Activated naive CD8-positive, alpha-beta T cell treated with anti-CD3 and anti-CD28 coated beads for 36 hours (primary cell): Measurements from ENCODE around the gene ASPSCR1. TPM values are rescaled to one million over a fixed set of nuclear protein-coding genes. Genes with fewer than 3 reads are reported as not detected.
A peak's percentile ranks its signal among the peaks of the same experiment; 100 is the strongest.

Source experiments
- DNase-seq: peaks from one replicate; pipeline ENCODE4 v3.0.0; 2021
- H3K27ac Mint-ChIP-seq: one replicate; pipeline ENCODE4 v1.8.0; 2022; ENCODE audit warnings: mild to moderate bottlenecking, moderate library complexity, mixed read lengths
- H3K27me3 Mint-ChIP-seq: one replicate; pipeline ENCODE4 v1.8.0; 2022; ENCODE audit warnings: mild to moderate bottlenecking, mixed read lengths
- H3K36me3 Mint-ChIP-seq: one replicate; pipeline ENCODE4 v1.8.0; 2021; ENCODE audit warnings: mild to moderate bottlenecking, mixed read lengths
- H3K4me1 Mint-ChIP-seq: one replicate; pipeline ENCODE4 v1.8.0; 2021; ENCODE audit warnings: mixed read lengths
- H3K4me3 Mint-ChIP-seq: one replicate; pipeline ENCODE4 v1.8.0; 2022; ENCODE audit warnings: mild to moderate bottlenecking, moderate library complexity, mixed read lengths
- H3K9me3 Mint-ChIP-seq: one replicate; pipeline ENCODE4 v1.8.0; 2022; ENCODE audit warnings: mixed read lengths
- total RNA-seq, 2 experiments: library from RNA; stranded (reverse); gene quantifications; one replicate each; pipeline ENCODE4 v1.2.3, GENCODE V29; 2021

Gene ASPSCR1
- total RNA-seq, 2 experiments from 2014 or later = 21.7 to 22.5 TPM

DNA sequence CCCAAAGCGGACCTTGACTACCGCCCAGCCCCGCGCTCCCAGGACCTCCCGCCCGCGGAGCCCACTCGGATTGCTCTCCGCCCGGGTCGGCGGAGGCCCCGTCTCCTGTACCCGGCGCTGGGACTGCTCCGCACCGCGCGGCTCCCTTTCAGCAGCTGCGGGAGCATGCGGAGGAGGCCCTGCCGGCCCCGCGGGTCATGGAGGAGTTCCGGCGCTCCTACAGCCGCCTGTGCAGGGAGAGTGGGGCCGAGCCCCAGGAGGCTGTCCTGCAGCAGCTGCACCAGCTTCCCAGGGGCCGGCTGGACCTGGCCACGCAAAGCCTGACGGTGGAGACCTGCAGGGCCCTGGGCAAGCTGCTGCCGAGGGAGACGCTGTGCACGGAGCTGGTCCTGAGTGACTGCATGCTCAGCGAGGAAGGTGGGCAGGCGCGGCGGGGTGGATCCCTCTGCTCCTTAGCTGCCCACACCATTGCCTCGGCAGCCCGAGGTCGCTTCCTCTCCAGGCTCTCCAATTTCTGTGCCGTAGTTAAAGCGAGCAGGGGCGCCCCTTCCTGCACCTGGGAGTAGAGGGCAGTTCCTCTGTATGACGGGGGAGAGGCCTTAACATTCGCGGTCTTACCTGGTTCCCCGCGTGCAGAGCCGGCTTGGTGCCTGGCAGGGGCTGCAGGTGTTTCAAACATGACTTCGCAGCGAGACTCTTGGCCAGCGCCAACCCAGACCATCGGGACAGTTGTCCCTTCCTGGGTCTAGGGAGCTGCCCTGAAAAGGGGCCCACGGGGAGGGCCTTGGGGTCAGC is 46.2 kb downstream of the ASPSCR1 start:
- H3K9me3 Mint-ChIP-seq = no peaks in the 10 kb centered on the region
- no peak overlapping the region for H3K27ac Mint-ChIP-seq
- peak overlapping the region; percentile 82 for H3K4me3 Mint-ChIP-seq
- H3K4me1 Mint-ChIP-seq = peaks cover 11% of the 10 kb centered on the region
- no peaks in the 10 kb centered on the region for H3K27me3 Mint-ChIP-seq
- H3K36me3 Mint-ChIP-seq = peaks cover 1% of the 10 kb centered on the region
- peak; percentile 36 for DNase-seq

DNA sequence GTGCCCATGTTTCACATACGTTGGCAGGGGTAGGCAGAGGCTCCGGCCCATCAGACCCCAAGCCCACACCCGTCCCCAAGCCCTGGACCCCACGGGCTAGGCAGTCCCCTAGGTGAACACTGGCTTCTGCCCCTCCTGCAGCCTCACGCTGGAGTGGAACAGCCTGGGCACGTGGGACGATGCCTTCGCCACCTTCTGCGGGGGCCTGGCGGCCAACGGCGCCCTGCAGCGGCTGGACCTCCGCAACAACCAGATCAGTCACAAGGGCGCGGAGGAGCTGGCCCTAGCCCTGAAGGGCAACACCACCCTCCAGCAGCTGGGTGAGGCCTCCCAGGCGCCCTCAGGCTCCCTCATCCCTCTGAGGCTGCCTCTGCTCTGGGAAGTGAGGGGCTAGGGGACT is 47.4 kb downstream of the ASPSCR1 start:
- Mint-ChIP-seq H3K36me3 (peaks cover 1% of the 10 kb centered on the region), H3K9me3 (no peaks in the 10 kb centered on the region), H3K4me3 (no peak overlapping the region), H3K27ac (no peak overlapping the region), H3K27me3 (no peaks in the 10 kb centered on the region), H3K4me1 (peaks cover 13% of the 10 kb centered on the region)
- no peak for DNase-seq

DNA sequence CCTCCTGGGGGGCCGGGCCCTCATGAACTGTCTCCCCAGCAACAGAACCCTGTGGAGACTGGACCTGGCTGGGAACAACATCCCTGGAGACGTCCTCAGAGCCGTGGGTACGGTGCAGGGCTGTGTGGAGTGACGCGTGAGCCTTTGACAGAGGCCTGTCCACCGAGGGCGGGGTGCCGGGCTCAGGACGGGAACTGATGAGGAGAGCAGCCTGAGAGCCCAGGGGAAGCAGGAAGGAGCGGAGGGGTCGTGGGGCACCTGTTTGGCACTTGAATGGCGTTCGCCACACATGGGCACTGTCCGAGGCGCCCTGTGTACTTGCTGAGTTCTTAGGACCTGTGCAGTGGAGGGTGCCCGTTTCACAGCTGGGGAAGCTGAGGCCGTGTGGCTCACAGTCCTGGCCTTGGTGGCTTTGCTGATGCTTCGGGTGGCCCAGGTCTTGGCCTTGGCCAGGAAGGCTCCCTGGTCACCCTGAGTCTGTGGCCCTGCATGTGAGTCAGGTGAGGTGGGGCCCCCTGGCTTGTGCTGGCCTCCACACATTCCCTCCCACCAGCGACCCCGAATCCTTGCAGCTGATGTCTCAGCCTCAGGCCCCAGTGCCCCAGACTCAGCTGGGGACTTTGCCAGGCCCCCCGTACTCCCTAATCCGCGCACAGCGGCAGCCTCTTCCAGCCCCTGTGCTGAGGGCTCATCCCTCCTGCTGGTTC is 48.1 kb downstream of the ASPSCR1 start:
- Mint-ChIP-seq H3K27me3 (no peaks in the 10 kb centered on the region), H3K27ac (no peak overlapping the region), H3K4me3 (no peak overlapping the region)

DNA sequence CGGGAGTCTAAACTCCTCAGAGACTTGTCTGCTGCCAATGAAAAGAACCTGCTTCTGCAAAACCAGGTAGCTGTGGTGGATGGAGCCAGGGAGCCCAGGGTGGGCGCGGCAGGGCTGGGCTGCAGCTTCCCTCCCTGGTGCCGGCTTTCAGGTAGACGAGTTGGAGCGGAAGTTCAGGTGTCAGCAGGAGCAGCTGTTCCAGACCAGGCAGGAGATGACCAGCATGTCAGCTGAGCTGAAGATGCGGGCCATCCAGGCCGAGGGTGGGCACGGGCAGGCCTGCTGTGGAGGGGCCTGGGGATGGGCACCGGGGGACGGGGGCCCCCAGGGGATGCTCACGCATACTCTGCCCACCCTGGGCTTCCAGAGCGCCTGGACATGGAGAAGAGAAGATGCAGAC is 50.8 kb downstream of the ASPSCR1 start:
- DNase-seq = no peak
- Mint-ChIP-seq H3K27me3 (no peaks in the 10 kb centered on the region), H3K36me3 (peaks cover 1% of the 10 kb centered on the region), H3K4me3 (no peak overlapping the region), H3K4me1 (peaks cover 11% of the 10 kb centered on the region), H3K27ac (no peak overlapping the region), H3K9me3 (no peaks in the 10 kb centered on the region)

More for the DNA sequence above, 48.1 kb downstream of the ASPSCR1 start:
- Mint-ChIP-seq H3K36me3 (peaks cover 1% of the 10 kb centered on the region), H3K4me1 (peaks cover 14% of the 10 kb centered on the region), H3K9me3 (no peaks in the 10 kb centered on the region)
- no peak for DNase-seq

DNA sequence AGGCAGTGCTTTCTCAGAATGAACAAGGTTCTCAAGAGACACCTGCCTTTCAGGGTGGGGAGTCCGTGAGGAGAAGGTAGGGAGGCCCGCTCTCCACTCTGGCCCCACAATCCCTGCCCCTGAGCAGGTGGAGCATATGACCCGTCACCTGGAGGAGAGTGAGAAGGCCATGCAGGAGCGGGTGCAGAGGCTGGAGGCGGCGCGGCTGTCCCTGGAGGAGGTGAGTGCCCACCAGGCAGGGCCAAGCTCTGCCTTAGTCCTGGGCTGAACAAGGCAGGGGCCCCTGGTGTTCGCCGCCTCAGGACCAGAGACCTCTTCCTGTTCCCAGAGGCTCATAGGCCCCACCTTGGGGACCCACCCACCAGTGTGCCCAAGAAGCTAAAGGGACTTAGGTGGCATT is 51.5 kb downstream of the ASPSCR1 start:
- Mint-ChIP-seq H3K36me3 (peaks cover 1% of the 10 kb centered on the region), H3K27ac (no peak overlapping the region), H3K4me3 (no peak overlapping the region), H3K27me3 (no peaks in the 10 kb centered on the region), H3K4me1 (peaks cover 8% of the 10 kb centered on the region), H3K9me3 (no peaks in the 10 kb centered on the region)
- DNase-seq = no peak

DNA sequence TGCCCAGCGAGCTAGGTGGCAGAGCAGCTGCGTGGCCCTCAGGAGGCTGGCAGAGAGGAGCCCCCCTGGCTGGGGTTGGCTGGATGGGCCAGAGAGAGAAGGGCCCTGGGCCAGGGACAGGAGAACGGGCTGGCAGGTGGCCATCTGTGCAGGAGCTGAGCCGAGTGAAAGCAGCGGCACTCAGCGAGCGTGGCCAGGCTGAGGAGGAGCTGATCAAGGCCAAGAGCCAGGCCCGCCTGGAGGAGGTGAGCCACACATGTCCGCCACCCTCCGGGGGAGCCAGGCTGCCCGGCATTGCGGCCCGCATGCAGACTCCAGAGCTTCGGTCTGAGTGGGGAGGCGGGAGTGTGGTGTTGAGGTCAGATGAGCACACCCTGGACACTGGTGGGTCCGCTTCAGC is 52.0 kb downstream of the ASPSCR1 start:
- DNase-seq = no peak
- Mint-ChIP-seq H3K36me3 (peaks cover 1% of the 10 kb centered on the region), H3K27ac (no peak overlapping the region), H3K4me1 (peaks cover 5% of the 10 kb centered on the region), H3K4me3 (peak overlapping the region; percentile 40), H3K9me3 (no peaks in the 10 kb centered on the region), H3K27me3 (no peaks in the 10 kb centered on the region)

DNA sequence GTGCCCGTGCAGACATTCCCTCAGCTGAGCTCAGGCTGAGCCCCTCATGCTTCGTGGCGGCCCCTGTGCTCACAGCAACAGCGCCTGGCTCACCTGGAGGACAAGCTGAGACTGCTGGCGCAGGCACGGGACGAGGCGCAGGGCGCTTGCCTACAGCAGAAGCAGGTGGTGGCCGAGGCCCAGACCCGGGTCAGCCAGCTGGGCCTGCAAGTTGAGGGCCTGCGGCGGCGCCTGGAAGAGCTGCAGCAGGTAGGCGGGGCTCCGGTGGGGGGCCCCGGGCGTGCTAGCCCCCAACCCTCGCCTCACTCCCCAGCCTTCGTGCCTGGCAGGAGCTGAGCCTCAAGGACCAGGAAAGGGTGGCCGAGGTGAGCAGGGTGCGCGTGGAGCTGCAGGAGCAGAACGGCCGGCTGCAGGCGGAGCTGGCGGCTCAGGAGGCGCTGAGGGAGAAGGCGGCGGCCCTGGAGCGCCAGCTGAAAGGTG is 52.6 kb downstream of the ASPSCR1 start:
- Mint-ChIP-seq H3K27ac (no peak overlapping the region), H3K4me1 (peaks cover 5% of the 10 kb centered on the region)

DNA sequence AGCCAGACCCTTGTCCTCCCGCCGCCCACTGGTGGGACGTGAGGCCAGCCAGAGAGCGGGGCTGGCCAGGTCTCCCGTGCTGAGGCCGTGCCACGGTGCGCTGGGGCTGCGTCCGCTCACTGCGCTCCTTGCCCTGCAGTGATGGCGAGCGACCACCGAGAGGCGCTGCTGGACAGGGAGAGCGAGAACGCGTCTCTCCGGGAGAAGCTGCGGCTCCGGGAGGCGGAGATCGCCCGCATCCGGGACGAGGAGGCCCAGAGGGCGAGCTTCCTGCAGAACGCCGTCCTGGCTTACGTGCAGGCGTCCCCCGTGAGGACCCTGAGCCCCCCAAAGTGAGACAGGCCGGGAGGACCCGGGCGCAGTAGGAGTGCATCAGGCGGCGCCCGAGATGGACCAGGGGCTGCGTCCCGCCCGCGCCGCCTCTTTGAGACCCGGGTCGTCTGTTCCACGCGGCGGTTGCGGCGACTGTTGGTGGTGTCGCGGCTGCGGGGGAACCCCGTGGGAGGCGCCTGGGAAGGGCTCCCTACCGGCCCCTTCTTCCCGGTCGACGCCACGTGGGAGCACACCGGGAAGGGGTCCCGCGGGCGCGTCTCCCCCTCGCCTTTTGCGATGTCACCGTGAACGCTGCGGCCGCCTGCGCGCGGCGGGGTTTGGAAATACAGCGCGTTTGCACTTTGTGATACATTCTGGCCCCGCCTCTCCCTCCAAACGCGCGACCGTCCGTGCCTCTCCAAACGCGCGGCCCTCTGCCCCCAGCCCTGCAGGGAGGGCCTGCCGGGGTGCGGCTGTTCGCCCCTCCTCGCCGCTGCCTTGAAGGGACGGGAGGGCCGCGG is 53.3 kb downstream of the ASPSCR1 start:
- H3K4me3 Mint-ChIP-seq = peak overlapping the region; percentile 69
- DNase-seq = peak; percentile 88
- H3K27ac Mint-ChIP-seq = no peak overlapping the region
- H3K9me3 Mint-ChIP-seq = no peaks in the 10 kb centered on the region
- no peaks in the 10 kb centered on the region for H3K27me3 Mint-ChIP-seq
- H3K4me1 Mint-ChIP-seq = peaks cover 10% of the 10 kb centered on the region
- H3K36me3 Mint-ChIP-seq = no peaks in the 10 kb centered on the region

More for the DNA sequence above, 52.6 kb downstream of the ASPSCR1 start:
- H3K27me3 Mint-ChIP-seq = no peaks in the 10 kb centered on the region
- H3K9me3 Mint-ChIP-seq = no peaks in the 10 kb centered on the region
- H3K4me3 Mint-ChIP-seq = no peak overlapping the region
- no peak for DNase-seq
- peaks cover 1% of the 10 kb centered on the region for H3K36me3 Mint-ChIP-seq

DNA sequence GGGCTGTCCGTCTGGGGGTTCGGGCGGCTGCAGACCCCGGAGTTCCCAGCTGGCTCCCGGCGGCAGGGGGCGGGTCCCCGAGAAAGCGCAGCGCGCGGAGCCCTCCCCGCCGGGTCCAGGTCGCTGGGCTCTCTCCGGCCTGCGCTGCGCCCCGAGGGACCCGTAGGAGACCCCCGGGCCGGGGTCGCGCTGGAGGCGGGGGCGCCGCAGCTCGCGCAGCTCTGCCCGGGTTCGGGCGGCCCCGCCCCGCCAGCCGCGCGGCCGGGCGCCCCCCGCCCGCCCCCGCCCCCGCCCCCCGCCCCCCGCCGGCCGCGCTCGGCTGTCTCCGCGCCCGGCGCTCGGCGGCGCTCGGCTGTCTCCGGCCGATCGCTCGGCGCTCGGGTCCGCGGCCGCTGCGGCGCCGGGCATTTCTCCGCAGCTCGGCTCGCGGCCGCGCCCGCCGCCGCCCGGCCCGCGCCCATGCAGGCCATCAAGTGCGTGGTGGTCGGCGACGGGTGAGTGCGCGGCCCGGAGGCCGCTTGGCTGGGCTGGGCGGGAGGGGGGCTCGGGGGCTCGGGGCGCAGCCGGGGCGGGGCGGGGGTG is 54.0 kb downstream of the ASPSCR1 start, which contains the start of gene RAC3:
TSS of gene RAC3 (plus strand) at position 376 of the 582 bp plus-strand sequence. CDS start at position 460, 84 bp downstream.
- no peaks in the 10 kb centered on the region for H3K27me3 Mint-ChIP-seq
- H3K9me3 Mint-ChIP-seq = no peaks in the 10 kb centered on the region
- H3K27ac Mint-ChIP-seq = no peak within 1 kb of the TSS
- peaks cover 16% of the 10 kb centered on the region for H3K4me1 Mint-ChIP-seq
- H3K36me3 Mint-ChIP-seq = no peaks in the 10 kb centered on the region
- H3K4me3 Mint-ChIP-seq = peak within 1 kb of the TSS; percentile 69
- peak; percentile 46 for DNase-seq

DNA sequence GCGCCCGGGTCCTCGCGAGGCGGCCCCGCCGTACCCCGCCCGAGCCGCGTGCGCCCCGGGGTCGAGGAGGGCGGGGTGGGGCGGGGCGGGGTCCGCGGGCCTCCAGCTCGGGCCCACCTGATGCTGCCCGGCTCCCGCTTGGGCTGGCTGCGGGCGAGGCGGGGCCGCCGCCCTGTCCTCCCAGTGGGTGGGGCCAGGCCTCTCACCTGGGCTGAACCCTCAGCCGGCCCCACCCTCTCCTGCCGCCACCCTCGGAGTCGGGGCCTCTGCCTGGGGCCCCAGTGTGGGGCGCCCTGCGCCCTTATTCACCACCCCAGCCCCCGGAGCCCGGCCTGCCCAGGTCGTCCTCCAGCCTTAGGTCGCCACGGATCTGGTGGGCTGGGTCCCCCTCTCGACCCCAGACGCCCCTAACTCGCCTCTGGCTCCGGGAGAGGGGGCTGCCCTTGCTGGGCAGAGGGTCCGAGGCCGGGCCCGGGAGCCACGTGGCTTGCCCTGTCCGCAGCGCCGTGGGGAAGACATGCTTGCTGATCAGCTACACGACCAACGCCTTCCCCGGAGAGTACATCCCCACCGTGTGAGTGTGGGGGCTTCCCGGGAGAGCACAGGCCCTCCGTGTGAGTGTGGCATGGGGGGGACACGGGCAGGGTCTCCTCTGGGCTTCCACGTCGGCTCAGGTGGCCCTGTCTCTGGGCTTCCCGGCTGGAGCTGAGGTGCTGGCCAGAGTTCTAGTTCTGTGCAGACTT is 54.6 kb downstream of the ASPSCR1 start:
- peak; percentile 59 for DNase-seq
- H3K36me3 Mint-ChIP-seq = no peaks in the 10 kb centered on the region
- no peak overlapping the region for H3K27ac Mint-ChIP-seq
- H3K9me3 Mint-ChIP-seq = no peaks in the 10 kb centered on the region
- peak overlapping the region; percentile 34 for H3K4me3 Mint-ChIP-seq
- H3K27me3 Mint-ChIP-seq = no peaks in the 10 kb centered on the region
- H3K4me1 Mint-ChIP-seq = peaks cover 16% of the 10 kb centered on the region

DNA sequence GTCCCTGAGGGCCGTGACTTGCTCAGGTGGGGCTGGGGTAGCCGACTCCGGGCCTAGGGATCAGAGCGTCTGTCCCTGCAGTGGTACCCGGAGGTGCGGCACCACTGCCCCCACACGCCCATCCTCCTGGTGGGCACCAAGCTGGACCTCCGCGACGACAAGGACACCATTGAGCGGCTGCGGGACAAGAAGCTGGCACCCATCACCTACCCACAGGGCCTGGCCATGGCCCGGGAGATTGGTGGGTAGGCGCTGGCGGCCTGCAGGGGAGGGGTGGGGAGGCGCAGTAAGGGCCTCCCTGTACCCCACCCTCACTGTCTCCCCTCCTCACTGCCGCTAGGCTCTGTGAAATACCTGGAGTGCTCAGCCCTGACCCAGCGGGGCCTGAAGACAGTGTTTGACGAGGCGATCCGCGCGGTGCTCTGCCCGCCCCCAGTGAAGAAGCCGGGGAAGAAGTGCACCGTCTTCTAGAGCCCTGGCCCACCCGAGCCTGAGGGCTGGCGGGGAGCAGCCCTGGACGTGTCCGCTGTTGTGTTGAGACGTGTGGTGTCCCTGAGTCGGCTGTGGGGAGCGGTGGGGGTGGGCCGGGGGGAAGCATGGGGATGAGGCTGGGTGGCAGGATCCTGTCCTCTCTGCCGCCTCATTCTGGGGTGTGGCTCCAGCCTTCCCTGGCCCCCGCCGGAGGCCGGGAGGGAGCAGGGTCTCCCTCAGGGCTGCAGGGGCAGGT is 56.1 kb downstream of the ASPSCR1 start:
- Mint-ChIP-seq H3K27ac (no peak overlapping the region), H3K4me3 (no peak overlapping the region), H3K9me3 (no peaks in the 10 kb centered on the region), H3K36me3 (no peaks in the 10 kb centered on the region), H3K27me3 (no peaks in the 10 kb centered on the region), H3K4me1 (peaks cover 22% of the 10 kb centered on the region)
- no peak for DNase-seq

DNA sequence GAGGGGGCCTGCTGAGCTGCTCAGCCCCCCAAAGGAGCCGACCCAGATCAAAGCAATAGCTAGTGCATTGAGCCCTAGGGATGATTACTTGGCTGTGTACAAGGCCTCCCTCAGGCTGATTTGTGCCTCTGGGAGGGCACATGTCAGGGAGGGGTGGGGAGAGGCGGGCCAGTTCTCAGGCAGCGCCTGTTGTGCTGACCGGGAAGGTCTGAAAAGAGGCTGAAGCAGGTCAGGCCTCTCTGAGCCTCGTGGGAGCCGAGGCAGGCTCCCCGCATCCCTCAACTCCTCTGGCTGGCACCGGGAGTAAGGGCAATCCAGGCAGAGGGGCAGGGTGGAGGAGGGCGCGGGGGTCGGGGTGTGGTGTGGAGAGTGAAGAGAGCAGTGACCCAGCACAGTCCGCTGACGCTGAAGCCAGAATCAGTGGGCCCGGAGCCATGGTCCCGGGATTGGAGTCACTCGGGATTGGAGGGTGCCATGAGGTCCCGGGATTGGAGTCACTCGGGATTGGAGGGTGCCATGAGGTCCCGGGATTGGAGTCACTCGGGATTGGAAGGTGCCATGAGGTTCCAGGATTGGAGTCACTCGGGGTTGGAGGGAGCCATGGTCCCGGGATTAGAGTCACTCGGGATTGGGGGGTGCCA is 57.1 kb downstream of the ASPSCR1 start:
- Mint-ChIP-seq H3K4me3 (no peak overlapping the region), H3K9me3 (no peaks in the 10 kb centered on the region), H3K27ac (no peak overlapping the region), H3K4me1 (peaks cover 27% of the 10 kb centered on the region), H3K27me3 (no peaks in the 10 kb centered on the region), H3K36me3 (no peaks in the 10 kb centered on the region)
- DNase-seq = no peak

DNA sequence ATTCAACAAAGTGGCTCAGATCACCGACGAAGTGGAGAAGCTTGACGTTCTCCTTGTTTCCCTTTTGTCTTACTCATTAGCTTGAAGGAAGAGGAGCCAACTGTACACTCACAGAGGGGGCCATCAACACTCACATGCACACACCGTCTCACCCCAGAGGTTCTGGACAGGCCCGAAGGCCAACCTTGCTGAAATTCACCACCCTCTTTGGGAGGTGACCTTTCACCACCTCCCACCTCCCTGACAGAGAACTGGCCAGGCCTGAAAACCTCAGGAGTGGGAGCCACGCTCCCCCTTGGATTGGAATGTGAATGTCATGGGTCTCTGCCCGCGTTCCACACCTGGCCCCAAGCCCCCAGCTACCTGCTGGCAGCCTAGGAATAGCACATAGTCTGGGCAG is 58.1 kb downstream of the ASPSCR1 start:
- DNase-seq = no peak
- Mint-ChIP-seq H3K4me3 (no peak overlapping the region), H3K4me1 (peaks cover 24% of the 10 kb centered on the region), H3K36me3 (no peaks in the 10 kb centered on the region), H3K27ac (no peak overlapping the region), H3K9me3 (no peaks in the 10 kb centered on the region), H3K27me3 (no peaks in the 10 kb centered on the region)
